PFSK-1 (cell line): ENCODE measurements around the gene FGF1.

Experiments
- FOXP2 ChIP-seq: optimal IDR thresholded peaks from 2 replicates; pipeline ENCODE3; 2011; ENCODE audit warnings: borderline replicate concordance, control low read depth, inconsistent platforms; ENCODE audit not compliant: insufficient read depth; ENCODE audit errors: extremely low read length, extremely low read depth
- POLR2AphosphoS5 ChIP-seq: IDR thresholded peaks from 2 replicates; pipeline ENCODE4 v1.6.1; 2012; ENCODE audit warnings: low read depth, mild to moderate bottlenecking, control low read depth, low read length, moderate library complexity
- REST ChIP-seq, 2 experiments: IDR thresholded peaks; 2 replicates each; pipeline versions ENCODE4 v1.6.1 to v1.8.0; 2011 to 2012; ENCODE audit warnings: low read depth in 2 of 2, low read length in 2 of 2, control low read depth in 1 of 2, inconsistent platforms in 1 of 2, mild to moderate bottlenecking in 1 of 2, moderate library complexity in 1 of 2; ENCODE audit not compliant: insufficient read depth in 1 of 2
- SIN3A ChIP-seq: IDR thresholded peaks from 2 replicates; pipeline ENCODE4 v1.6.1; 2012; ENCODE audit warnings: mild to moderate bottlenecking, low read length, moderate library complexity, borderline replicate concordance; ENCODE audit not compliant: insufficient read depth
- TAF1 ChIP-seq: IDR thresholded peaks from 2 replicates; pipeline ENCODE4 v1.6.1; 2012; ENCODE audit warnings: low read length, control low read depth, borderline replicate concordance; ENCODE audit not compliant: insufficient read depth

Gene FGF1

GRCh38 chr5:142590451-142591231 is 95.2 kb downstream of the FGF1 start:
- no peak for TF ChIP-seq TAF1
- TF ChIP-seq REST (IDR thresholded peaks at IDR 0.05; ENCODE audit: insufficient read depth in 1 of 2, low read depth in 2 of 2, low read length in 2 of 2) = no peak
- TF ChIP-seq SIN3A = no peak
- TF ChIP-seq FOXP2 = no peak
- TF ChIP-seq POLR2AphosphoS5 = no peak

GRCh38 chr5:142589720-142590119 is 96.2 kb downstream of the FGF1 start:
- no peak for TF ChIP-seq POLR2AphosphoS5
- no peak for TF ChIP-seq TAF1
- no peak for TF ChIP-seq FOXP2
- no peak for TF ChIP-seq SIN3A
- no peak for TF ChIP-seq REST (IDR thresholded peaks at IDR 0.05; ENCODE audit: insufficient read depth in 1 of 2, low read depth in 2 of 2, low read length in 2 of 2)

GRCh38 chr5:142587354-142587965 is 98.4 kb downstream of the FGF1 start:
- no peak for TF ChIP-seq REST (IDR thresholded peaks at IDR 0.05; ENCODE audit: insufficient read depth in 1 of 2, low read depth in 2 of 2, low read length in 2 of 2)
- TF ChIP-seq FOXP2 = no peak
- no peak for TF ChIP-seq TAF1
- TF ChIP-seq POLR2AphosphoS5 = no peak
- no peak for TF ChIP-seq SIN3A

DNA sequence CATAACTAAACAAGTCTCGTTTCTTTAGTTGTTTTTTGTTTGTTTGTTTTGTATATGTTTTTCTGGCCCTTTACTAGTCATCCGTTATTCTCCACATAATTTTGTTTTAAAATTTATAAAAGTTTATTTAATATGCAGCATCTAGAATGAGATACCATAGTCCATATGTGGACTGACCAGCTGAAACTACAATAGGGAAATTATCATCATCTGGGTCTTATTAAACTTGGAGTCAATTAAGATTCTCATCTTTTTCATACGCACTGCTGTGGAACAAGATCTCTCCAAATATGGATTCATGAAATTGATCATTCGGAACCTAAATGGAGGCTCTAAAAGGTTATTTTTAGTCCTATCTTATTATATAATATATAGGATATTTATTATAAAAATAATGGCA is 99.3 kb downstream of the FGF1 start:
- no peak for TF ChIP-seq REST (IDR thresholded peaks at IDR 0.05; ENCODE audit: insufficient read depth in 1 of 2, low read depth in 2 of 2, low read length in 2 of 2)
